K562 (cell line): ENCODE measurements around the gene PRDM4. TPM values are rescaled to one million over a fixed set of nuclear protein-coding genes. Genes with fewer than 3 reads are reported as not detected.

Experiments
- ATAC-seq: fragments of 200-7000 bp; cut with Tn5 transposase; 3 replicates; pipeline ENCODE4 v1.9.1; 2020; ENCODE audit warnings: moderate library complexity
- BruUV-seq: library from RNA; stranded (reverse); fragments of 400-500 nt; replicated peaks from 2 replicates; lab custom pipeline; 2021; lab: Mats Ljungman, UMichigan
- CTCF ChIA-PET: fragments of 300-600 bp; formaldehyde crosslinking; extraction: SDS; loops from one replicate; lab custom pipeline; 2021; ENCODE audit warnings: low intra/inter-chr PET ratio; lab: Yijun Ruan, JAX
- POLR2A ChIA-PET: fragments of 300-600, 350-650 bp; sonication (Branson Sonifier 250); formaldehyde crosslinking; extraction: SDS; loops from one replicate; lab custom pipeline; 2021; ENCODE audit warnings: antibody characterized with exemption, inconsistent platforms; lab: Yijun Ruan, JAX
- DNase-seq, 4 experiments: peaks; one replicate each; pipeline versions ENCODE4 v3.0.0 to v3.0.0-alpha.2; 2011 to 2018; ENCODE audit warnings: low spot score in 3 of 4, mixed read lengths in 3 of 4; ENCODE audit errors: extremely low read depth in 1 of 4
- FAIRE-seq: peaks from 2 replicates; lab custom pipeline; 2011; peaks lifted over from hg19 to GRCh38; lab: Jason Lieb, UNC
- H2AFZ ChIP-seq: 2 replicates; pipeline ENCODE4 v1.6.0; 2011; ENCODE audit warnings: low read depth, low read length, control low read depth, inconsistent platforms
- H3K27ac ChIP-seq: fragments of 200-600 bp; 3 replicates; pipeline ENCODE4 v1.8.0; 2011; ENCODE audit warnings: low read depth, mild to moderate bottlenecking, control low read depth, inconsistent platforms, low read length, moderate library complexity, mixed read lengths; ENCODE audit errors: extremely low read depth
- H3K27me3 ChIP-seq, 2 experiments: fragments of 300-600 bp in 1 of 2; 2 replicates in 1 of 2; 3 replicates in 1 of 2; pipeline versions ENCODE4 v1.6.0 to v1.8.0; 2011; ENCODE audit warnings: inconsistent platforms in 2 of 2, low read length in 2 of 2, mild to moderate bottlenecking in 1 of 2, mixed read lengths in 1 of 2, moderate library complexity in 1 of 2; ENCODE audit not compliant: control insufficient read depth in 2 of 2, insufficient read depth in 2 of 2
- H3K36me3 ChIP-seq: fragments of 300-600 bp; 3 replicates; pipeline ENCODE4 v1.8.0; 2011; ENCODE audit warnings: mild to moderate bottlenecking, low read length, inconsistent platforms; ENCODE audit not compliant: control insufficient read depth, insufficient read depth
- H3K4me1 ChIP-seq, 2 experiments: fragments of 200-600 bp in 1 of 2; replicated peaks in 1 of 2; 2 replicates in 1 of 2; 3 replicates in 1 of 2; pipeline versions ENCODE4 v1.5.1 to v1.8.0; 2011; ENCODE audit warnings: inconsistent platforms in 2 of 2, low read length in 2 of 2, mild to moderate bottlenecking in 1 of 2, mixed read lengths in 1 of 2, moderate library complexity in 1 of 2; ENCODE audit not compliant: control insufficient read depth in 2 of 2, insufficient read depth in 2 of 2
- H3K4me2 ChIP-seq: 2 replicates; pipeline ENCODE4 v1.6.1; 2011; ENCODE audit warnings: low read length, control low read depth, inconsistent platforms, mixed read lengths; ENCODE audit not compliant: insufficient read depth
- H3K4me3 ChIP-seq: fragments of 200-600 bp; sonication (generic), shearing (Covaris generic); 2 replicates; pipeline ENCODE4 v1.5.1; 2016; ENCODE audit warnings: control low read depth, inconsistent platforms
- H3K79me2 ChIP-seq: fragments of 200-600 bp; 3 replicates; pipeline ENCODE4 v1.8.0; 2011; ENCODE audit warnings: low read length, inconsistent platforms; ENCODE audit not compliant: control insufficient read depth, insufficient read depth
- H3K9ac ChIP-seq, 2 experiments: 2 replicates each; pipeline versions ENCODE4 v1.6.0 to v1.6.1; 2011; ENCODE audit warnings: low read depth in 2 of 2, low read length in 2 of 2, control low read depth in 1 of 2, inconsistent platforms in 1 of 2, mild to moderate bottlenecking in 1 of 2, mixed read lengths in 1 of 2; ENCODE audit not compliant: insufficient read depth in 1 of 2
- H3K9me1 ChIP-seq: one replicate; pipeline ENCODE4 v1.6.0; 2011; ENCODE audit warnings: inconsistent platforms, mild to moderate bottlenecking, low read length, moderate library complexity; ENCODE audit not compliant: control insufficient read depth, insufficient read depth
- H3K9me3 ChIP-seq: replicated peaks from 2 replicates; pipeline ENCODE4 v1.5.1; 2011; ENCODE audit warnings: low read depth, low read length, inconsistent platforms; ENCODE audit not compliant: control insufficient read depth, insufficient read depth
- H4K20me1 ChIP-seq: replicated peaks from 2 replicates; pipeline ENCODE4 v1.6.1; 2011; ENCODE audit warnings: low read length, inconsistent platforms, mixed read lengths; ENCODE audit not compliant: control insufficient read depth, insufficient read depth
- BRCA1 ChIP-seq, 2 experiments: fragments of 450-650 bp in 1 of 2; sonication (generic) in 1 of 2; formaldehyde crosslinking in 1 of 2; IDR thresholded peaks; 2 replicates each; pipeline versions ENCODE4 v1.5.0 to v1.6.1; 2017 to 2020; ENCODE audit warnings: mild to moderate bottlenecking in 1 of 2, missing genetic modification reagents in 1 of 2
- CBX3 ChIP-seq, 2 experiments: IDR thresholded peaks; 1 replicate in 1 of 2; 2 replicates in 1 of 2; pipeline ENCODE4 v1.6.1; 2012; ENCODE audit warnings: inconsistent platforms in 2 of 2, low read length in 2 of 2, borderline replicate concordance in 1 of 2, control low read depth in 1 of 2
- CHD1 ChIP-seq: fragments of 200-600 bp; sonication (generic); IDR thresholded peaks from one replicate; pipeline ENCODE4 v1.6.1; 2012; ENCODE audit warnings: mild to moderate bottlenecking, moderate library complexity, low read length, inconsistent platforms
- MTA2 ChIP-seq: fragments of 450-650 bp; IDR thresholded peaks from 2 replicates; pipeline ENCODE4 v1.6.1; 2016; ENCODE audit warnings: low read depth
- NBN ChIP-seq: fragments of 450-650 bp; IDR thresholded peaks from 2 replicates; pipeline ENCODE4 v1.6.1; 2016; ENCODE audit warnings: low read depth, mild to moderate bottlenecking
- whole genome bisulfite sequencing: fragments of 100-300 bp; shearing (Covaris generic); methylation state at CpG from one replicate; pipeline ENCODE4 v1.1.6; 2016; ENCODE audit warnings: low coverage, mixed read lengths; ENCODE audit not compliant: insufficient coverage; ENCODE audit errors: missing lambda C conversion rate; 5-methylcytosine and 5-hydroxymethylcytosine counted together
- in situ Hi-C: fragments of 300-500 bp; cut with MboI; formaldehyde crosslinking; loops from 4 replicates; pipeline ENCODE4 v1.15.0; 2018; ENCODE audit warnings: inconsistent platforms, mixed read lengths
- intact Hi-C: fragments of 100-400 bp; cut with micrococcal nuclease; formaldehyde crosslinking; loops from 2 replicates; pipeline ENCODE4 v1.14.2; 2022
- polyA plus RNA-seq, 8 experiments: library from polyadenylated mRNA; depleted of rRNA in 4 of 8; stranded (reverse) in 5 of 8; unstranded in 3 of 8; fragments of >200 nt; fragmentation: Nextera tagmentation in 2 of 8; fragmentation: Illumina TruSeq in 1 of 8; extraction: Ambion mirVana in 2 of 8; extraction: Trizol in 1 of 8; gene quantifications; 2 replicates each; pipeline versions ENCODE4 v1.2.1 to v1.2.3, GENCODE V29; 2011 to 2014; ENCODE audit warnings: inconsistent platforms in 1 of 8, missing spikeins in 1 of 8
- total RNA-seq, 7 experiments: library from RNA; depleted of rRNA in 6 of 7; stranded (reverse); fragments of >200 nt in 6 of 7; fragmentation: Illumina TruSeq in 2 of 7; extraction: Trizol in 2 of 7; gene quantifications; 2 replicates each; pipeline versions ENCODE4 v1.2.1 to v1.2.3, GENCODE V29; 2011 to 2021; ENCODE audit warnings: low replicate concordance in 1 of 7
- TF ChIP-seq, protein P1 (sequence below), 2 experiments: fragments of 250-450 bp in 1 of 2; fragments of 450-650 bp in 1 of 2; sonication (Bioruptor Pico) in 1 of 2; IDR thresholded peaks; 2 replicates each; pipeline versions ENCODE4 v1.6.1 to v1.8.0; 2016 to 2021; ENCODE audit warnings: mild to moderate bottlenecking in 2 of 2, moderate library complexity in 2 of 2, missing compliant biosample characterization in 1 of 2, missing genetic modification characterization in 1 of 2

PRDM4 gene
- total and polyA plus RNA-seq, 9 of the 15 experiments (the other 6 are each of a cell fraction or from before 2014, with no cell fraction given), result 5.9 to 26.0 (median 20.0) TPM

- DNase-seq (peak in 1 of 4 experiments; percentile 15), FAIRE-seq (peak; percentile 19), ATAC-seq (no peak)
- H3K9me3 ChIP-seq, result no peaks in the 10 kb centered on the region
- in situ Hi-C loops (no loop called here), intact Hi-C loops (no loop called here)
- H3K36me3 ChIP-seq, result peaks cover 20% of the 10 kb centered on the region; the same call in 1 of the 3 replicates
- H3K9me1 ChIP-seq, result no peaks in the 10 kb centered on the region
- H3K4me2 ChIP-seq, result peak overlapping the region; percentile 99
- H3K79me2 ChIP-seq, result peaks cover 34% of the 10 kb centered on the region
- no TSS peak for BruUV-seq
- H2AFZ ChIP-seq, result peak overlapping the region; percentile 94
- TF ChIP-seq NBN, result no peak
- TF ChIP-seq CHD1, result no peak
- TF ChIP-seq CBX3 (IDR thresholded peaks at IDR 0.05; ENCODE audit: borderline replicate concordance in 1 of 2, low read length in 2 of 2), result no peak
- no peak for TF ChIP-seq BRCA1 (IDR thresholded peaks at IDR 0.05)
- no peak for TF ChIP-seq BRCA1 (CRISPR knock-in tag; IDR thresholded peaks at IDR 0.05)
- no peak for TF ChIP-seq MTA2
- TF ChIP-seq, protein P1, sequence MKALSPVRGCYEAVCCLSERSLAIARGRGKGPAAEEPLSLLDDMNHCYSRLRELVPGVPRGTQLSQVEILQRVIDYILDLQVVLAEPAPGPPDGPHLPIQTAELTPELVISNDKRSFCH (CRISPR knock-in tag; IDR thresholded peaks at IDR 0.05), result no peak
- TF ChIP-seq, protein P1 (tag; IDR thresholded peaks at IDR 0.05), result no peak
- CTCF ChIA-PET, result no interaction called here
- no peaks in the 10 kb centered on the region for H4K20me1 ChIP-seq
- 61% methylated on average over 3 of the region's 3 CpGs for WGBS
- peak overlapping the region in 1 of 2 experiments; percentile 86; a peak in 1 of 4 replicates for H3K9ac ChIP-seq
- POLR2A ChIA-PET, result interaction anchor here (1.0 to 1.4 kb wide), 5 partner anchors 8 to 202 kb away, joined by 3 to 6 read pairs (median 3); no protein-coding TSS in a partner anchor
- peaks cover 0 to 3% of the 10 kb centered on the region in 2 experiments; a peak in 1 of 5 replicates for H3K27me3 ChIP-seq
- peaks cover 7 to 11% of the 10 kb centered on the region in 2 experiments; a peak in 4 of 5 replicates for H3K4me1 ChIP-seq
- H3K27ac ChIP-seq, result peak overlapping the region; percentile 84; the same call in 2 of the 3 replicates
- H3K4me3 ChIP-seq, result peak overlapping the region; percentile 95; the same call in 1 of the 2 replicates
Observed at GRCh38 chr12:107684029-107684795, 76.7 kb downstream of the PRDM4 start.

Other genes starting within 250 kb of the PRDM4 start
- 128 and 147 TPM in 2 replicates for gene PWP1, start 75.3 kb downstream of the PRDM4 start, total RNA-seq (2014; rRNA removed)
- 96.3 and 105 TPM in 2 replicates for gene PWP1, start 75.3 kb downstream of the PRDM4 start, total RNA-seq (2014; rRNA removed; fragmentation: Illumina TruSeq; extraction: Trizol)
- 79.9 and 82.3 TPM in 2 replicates for gene PWP1, start 75.3 kb downstream of the PRDM4 start, total RNA-seq (2015; rRNA removed; fragmentation: Illumina TruSeq; extraction: Trizol)
- 61.6 and 62.0 TPM in 2 replicates for gene PWP1, start 75.3 kb downstream of the PRDM4 start, total RNA-seq (2021)
- gene PWP1, start 75.3 kb downstream of the PRDM4 start, polyA plus RNA-seq (2011; rRNA removed), result 74.1 and 130 TPM in 2 replicates
- gene PWP1, start 75.3 kb downstream of the PRDM4 start, polyA plus RNA-seq (2014; fragmentation: Illumina TruSeq; extraction: Trizol), result 93.5 and 111 TPM in 2 replicates
- gene PWP1, start 75.3 kb downstream of the PRDM4 start, polyA plus RNA-seq (2014; fragmentation: Nextera tagmentation; extraction: Ambion mirVana), result 100 to 1,000 TPM; 267 to 401 TPM
- 76.7 and 78.3 TPM in 2 replicates for gene PWP1, start 75.3 kb downstream of the PRDM4 start, polyA plus RNA-seq (2014; rRNA removed)
- gene ASCL4, start 13.6 kb upstream of the PRDM4 start, total RNA-seq (2014; rRNA removed), result not detected in 2 replicates
- gene ASCL4, start 13.6 kb upstream of the PRDM4 start, total RNA-seq (2014; rRNA removed; fragmentation: Illumina TruSeq; extraction: Trizol), result not detected in 2 replicates
- gene ASCL4, start 13.6 kb upstream of the PRDM4 start, total RNA-seq (2015; rRNA removed; fragmentation: Illumina TruSeq; extraction: Trizol), result not detected in 2 replicates
- gene ASCL4, start 13.6 kb upstream of the PRDM4 start, total RNA-seq (2021), result not detected in 2 replicates
- gene ASCL4, start 13.6 kb upstream of the PRDM4 start, polyA plus RNA-seq (2011; rRNA removed), result not detected in 2 replicates
- not detected in 2 replicates for gene ASCL4, start 13.6 kb upstream of the PRDM4 start, polyA plus RNA-seq (2014; fragmentation: Illumina TruSeq; extraction: Trizol)
- not detected for gene ASCL4, start 13.6 kb upstream of the PRDM4 start, polyA plus RNA-seq (2014; fragmentation: Nextera tagmentation; extraction: Ambion mirVana)
- gene ASCL4, start 13.6 kb upstream of the PRDM4 start, polyA plus RNA-seq (2014; rRNA removed), result not detected in 2 replicates